Heart left ventricle (tissue), 16 donors: ENCODE data around the gene CEP131. TPM values are rescaled to one million over a fixed set of nuclear protein-coding genes. Genes with fewer than 3 reads are reported as not detected.
"Not testable (repeated sequence)": the region's sequence is repeated elsewhere in the genome, so short reads cannot be mapped to it uniquely, and the experiment has no call there.

ENCODE experiments used
- ATAC-seq, 4 donors: fragments of 200-7000 bp; cut with Tn5 transposase; one replicate each; pipeline ENCODE4 v1.9.1; 2020 to 2022; ENCODE audit warnings: moderate library complexity in 4 of 4, mild to moderate bottlenecking in 3 of 4, moderate number of reproducible peaks in 1 of 4
- DNase-seq, 5 donors: peaks; one replicate each; pipeline ENCODE4 v3.0.0-alpha.2; 2020
- H3K27ac ChIP-seq, 12 donors: fragments of 200-600 bp; sonication (generic) in 4 of 12; one replicate each; pipeline versions ENCODE4 v1.5.0 to v1.8.0; 2016 to 2022; ENCODE audit warnings: mild to moderate bottlenecking in 2 of 12
- H3K27me3 ChIP-seq, 9 donors: fragments of 200-600 bp; sonication (generic) in 2 of 9; one replicate each; pipeline versions ENCODE4 v1.5.1 to v1.8.0; 2016 to 2022; ENCODE audit warnings: mild to moderate bottlenecking in 3 of 9
- H3K36me3 ChIP-seq, 9 donors: fragments of 200-600 bp; sonication (generic) in 2 of 9; one replicate each; pipeline versions ENCODE4 v1.5.0 to v1.8.0; 2018 to 2022; ENCODE audit warnings: mild to moderate bottlenecking in 2 of 9
- H3K4me1 ChIP-seq, 12 donors: fragments of 200-600 bp; sonication (generic) in 4 of 12; one replicate each; pipeline versions ENCODE4 v1.5.0 to v1.8.0; 2016 to 2022; ENCODE audit warnings: mild to moderate bottlenecking in 3 of 12
- H3K4me3 ChIP-seq, 12 donors: fragments of 200-600 bp; sonication (generic) in 4 of 12; one replicate each; pipeline versions ENCODE4 v1.5.0 to v1.8.0; 2017 to 2022; ENCODE audit warnings: mild to moderate bottlenecking in 9 of 12, moderate library complexity in 4 of 12
- H3K9me3 ChIP-seq, 12 donors: fragments of 200-600 bp; sonication (generic) in 4 of 12; one replicate each; pipeline versions ENCODE4 v1.5.0 to v1.8.0; 2016 to 2022; ENCODE audit warnings: mild to moderate bottlenecking in 1 of 12
- CTCF ChIP-seq, 12 donors: fragments of 200-600 bp; sonication (generic) in 4 of 12; IDR thresholded peaks; one replicate each; pipeline versions ENCODE4 v1.5.0 to v1.8.0; 2018 to 2022; ENCODE audit warnings: antibody characterized with exemption in 12 of 12, mild to moderate bottlenecking in 5 of 12
- POLR2A ChIP-seq, 2 donors: fragments of 450-650 bp; IDR thresholded peaks; one replicate each; pipeline ENCODE4 v1.6.1; 2017; ENCODE audit warnings: antibody characterized with exemption in 2 of 2, mild to moderate bottlenecking in 2 of 2, moderate library complexity in 2 of 2
- WGBS, 4 donors: extraction: QIAGEN DNeasy Blood & Tissue Kit in 2 of 4; methylation state at CpG; one replicate each; pipeline versions ENCODE4 v1.1.5 to v1.1.7; 2013 to 2018; 5-methylcytosine and 5-hydroxymethylcytosine counted together
- intact Hi-C, 10 donors: fragments of 100-400 bp; cut with DNase I; formaldehyde crosslinking; loops; one replicate each; pipeline versions ENCODE4 v1.11.1 to v1.14.2; 2022
- polyA plus RNA-seq, 2 donors: library from polyadenylated mRNA; stranded (reverse); fragments of 200-250 nt; gene quantifications; one replicate each; pipeline ENCODE4 v1.2.3, GENCODE V29; 2013
- total RNA-seq, 9 donors: library from RNA; depleted of rRNA in 2 of 9; stranded (reverse); fragments of >200 nt in 2 of 9; fragmentation: NEBNext Ultra II Directional in 3 of 9; extraction: Animal tissue kit (Norgen Biotek cat#: 25700) in 3 of 9; gene quantifications; one replicate each; pipeline versions ENCODE4 v1.1.0 to v1.2.4, GENCODE V29; 2016 to 2023
- donor health status: ischemic (EF 13 %, LVEDD 7.1; RV severe dilation, severe dysfunction).
- donor health status: healthy with polysubstance abuse.
- donor health status: DM: no; HTN: yes; CAD: no.
- donor health status: DM: no; HTN: no; CAD: no.
- donor health status: ischemic (EF 25% LVEDD 6.9; RV normal size, moderate dysfunction).
- donor health status: ischemic (EF 25% LVEDD 5.7; RV mildly dilated, moderate dysfunction).
- donor health status: healthy.
- donor health status: DM: yes; HTN: yes; CAD: no.
- donor health status: ischemic (EF 35%, LVEDD 5.7; RV mildly dilated, moderate dysfunction).
- donor health status: nonischemic (EF 11% LVEDD 7.7; RV severe dilation, severe dysfunction).
- donor health status: DM: yes; HTN: yes; CAD: no.
- donor health status: PGD.
- donor health status: ischemic (EF 29% LVEDD 5.4; RV normal size, mild dysfunction).
- donor health status: nonischemic (EF 23%, LVEDD 6.1; RV moderate dilation, normal function).

CEP131 gene
- total and polyA plus RNA-seq, 11 donors = 7.0 to 15.8 (median 8.9) TPM

DNA sequence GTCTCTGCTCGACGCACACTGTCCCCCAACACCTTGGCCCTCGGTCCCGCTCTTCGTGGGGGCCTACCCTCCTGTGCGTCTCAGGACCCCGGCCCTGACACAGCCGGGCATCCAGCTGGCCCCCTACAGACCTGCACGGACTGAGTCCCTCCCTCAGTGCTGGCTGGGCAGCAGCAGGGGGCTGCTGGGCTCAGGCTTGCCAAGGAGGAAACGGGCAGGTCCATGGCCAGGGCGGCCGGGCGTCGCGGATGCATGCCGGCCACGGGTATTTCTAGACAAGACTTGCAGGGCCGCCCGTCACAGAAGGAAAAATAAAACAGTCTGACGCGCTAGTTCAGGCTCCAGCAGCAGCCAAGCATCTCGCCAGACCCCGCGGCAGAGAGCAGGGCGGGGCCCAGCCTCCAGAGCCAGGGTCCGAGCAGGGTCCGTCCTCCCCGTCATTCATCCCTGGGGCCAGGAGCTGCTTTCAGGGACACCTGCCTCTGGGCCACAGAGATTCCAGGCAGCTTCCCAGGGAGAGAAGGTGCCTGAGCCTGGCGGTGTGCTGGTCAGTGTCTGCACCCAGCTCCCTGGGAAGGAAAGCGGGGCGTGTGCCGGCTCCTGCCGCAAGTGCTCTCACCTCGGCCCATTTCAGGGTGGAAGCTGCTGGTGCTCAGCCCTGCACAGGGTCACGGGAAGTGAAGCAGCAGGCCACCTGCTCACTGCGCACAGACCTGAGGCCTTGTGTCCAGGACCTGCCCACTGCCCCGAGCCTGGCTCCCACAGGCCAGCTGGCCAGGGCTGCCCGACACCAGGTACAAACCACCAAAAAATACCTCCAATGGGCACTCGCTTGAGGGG, 64.7 kb downstream of the CEP131 start:
- intact Hi-C loops = no loop called here
- ATAC-seq = no peak

GRCh38 chr17:81156866-81157805, 65.6 kb downstream of the CEP131 start:
- WGBS, 4 donors = 90 to 94% (median 92%) methylated on average over 33 to 38 of the region's 38 CpGs
- DNase-seq = no peak
- Histone ChIP-seq H3K27ac (no peak overlapping the region), H3K4me3 (no peak overlapping the region), H3K36me3 (no peaks in the 10 kb centered on the region), H3K27me3 (no peaks in the 10 kb centered on the region), H3K9me3 (no peaks in the 10 kb centered on the region), H3K4me1 (peaks cover 0 to 27% (median 3%) of the 10 kb centered on the region in 12 donors)
- intact Hi-C loops = no loop called here
- no peak for ATAC-seq
- TF ChIP-seq CTCF (IDR thresholded peaks at IDR 0.05) = no peak
- no peak for TF ChIP-seq POLR2A (IDR thresholded peaks at IDR 0.05)

More for the DNA sequence above, 64.7 kb downstream of the CEP131 start:
- DNase-seq = no peak
- peaks cover 0 to 21% (median 3%) of the 10 kb centered on the region in 12 donors for H3K4me1 ChIP-seq
- no peak for TF ChIP-seq POLR2A (IDR thresholded peaks at IDR 0.05)
- TF ChIP-seq CTCF (IDR thresholded peaks at IDR 0.05) = no peak
- WGBS, 4 donors = 89 to 92% (median 91%) methylated on average over 18 to 39 of the region's 39 CpGs
- H3K4me3 ChIP-seq = no peak overlapping the region
- no peaks in the 10 kb centered on the region for H3K9me3 ChIP-seq
- no peaks in the 10 kb centered on the region for H3K27me3 ChIP-seq
- H3K36me3 ChIP-seq = no peaks in the 10 kb centered on the region
- no peak overlapping the region for H3K27ac ChIP-seq

DNA sequence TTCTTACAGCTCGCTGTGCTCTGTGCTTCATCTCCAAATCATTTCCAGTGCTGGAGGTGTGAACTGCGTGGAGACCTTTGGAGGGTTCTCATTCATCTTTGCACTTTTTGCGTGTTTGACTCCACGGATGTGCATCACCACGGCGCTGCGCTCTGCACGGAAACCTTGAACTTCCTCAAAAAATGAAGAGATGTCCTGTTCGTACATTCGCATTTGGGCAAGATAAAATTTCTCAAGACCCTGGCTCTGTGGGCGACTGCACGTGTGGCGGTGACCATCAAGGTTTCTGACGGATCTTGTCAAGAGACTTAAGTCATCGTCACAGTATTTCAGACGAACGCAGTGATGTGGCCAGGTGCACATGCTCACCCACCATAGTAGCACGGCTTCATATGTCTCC, 67.8 kb downstream of the CEP131 start:
- H3K4me1 ChIP-seq = peaks cover 0 to 35% (median 0%) of the 10 kb centered on the region in 12 donors
- intact Hi-C loops = no loop called here
- H3K27me3 ChIP-seq = no peaks in the 10 kb centered on the region
- no peak overlapping the region for H3K4me3 ChIP-seq
- TF ChIP-seq POLR2A (IDR thresholded peaks at IDR 0.05) (no peak), CTCF (IDR thresholded peaks at IDR 0.05) (no peak)
- ATAC-seq (no peak), DNase-seq (peak in 1 of 5 donors; percentile 25)
- H3K27ac ChIP-seq = no peak overlapping the region
- H3K36me3 ChIP-seq = no peaks in the 10 kb centered on the region
- 93 to 95% (median 94%) methylated on average over 18 of the region's 18 CpGs for WGBS, 4 donors
- no peaks in the 10 kb centered on the region for H3K9me3 ChIP-seq

DNA sequence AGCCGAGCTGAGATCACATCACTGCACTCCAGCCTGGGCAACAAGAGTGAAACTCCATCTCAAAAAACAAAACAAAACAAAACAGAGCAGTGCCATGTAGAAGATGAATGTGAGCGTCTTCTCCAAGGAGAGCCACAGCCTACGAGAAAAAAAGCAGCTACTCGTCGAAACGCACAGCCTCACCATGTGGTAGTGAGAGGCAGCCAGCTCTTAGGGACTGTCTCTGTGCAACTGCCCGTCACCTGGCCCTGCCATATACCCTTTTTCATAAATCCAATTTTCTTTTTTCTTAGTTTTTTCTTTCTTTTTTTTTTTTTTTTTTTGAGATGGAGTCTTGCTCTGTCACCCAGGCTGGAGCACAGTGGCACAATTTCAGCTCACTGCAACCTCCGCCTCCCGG, 68.7 kb downstream of the CEP131 start:
- H3K9me3 ChIP-seq, ATAC-seq, H3K27me3 ChIP-seq, H3K36me3 ChIP-seq, DNase-seq, H3K4me3 ChIP-seq, intact Hi-C loops: not testable (repeated sequence)
- H3K27ac ChIP-seq = peak overlapping the region in 1 of 12 donors; percentile 69
- WGBS, 4 donors = 86 to 95% (median 94%) methylated on average over 9 of the region's 9 CpGs
- H3K4me1 ChIP-seq = peaks cover 0 to 36% (median 0%) of the 10 kb centered on the region in 12 donors
